ENCODE results near the gene KRTAP2-3. TPM values are rescaled to one million over a fixed set of nuclear protein-coding genes. Genes with fewer than 3 reads are reported as not detected.

KRTAP2-3 gene
- total RNA-seq, 4 donors from 2014 or later, result not detected

- H3K4me3 ChIP-seq, result no peak overlapping the region
- H3K4me1 ChIP-seq, result no peaks in the 10 kb centered on the region
- H3K27me3 ChIP-seq, result no peaks in the 10 kb centered on the region
- TF ChIP-seq, protein P1, sequence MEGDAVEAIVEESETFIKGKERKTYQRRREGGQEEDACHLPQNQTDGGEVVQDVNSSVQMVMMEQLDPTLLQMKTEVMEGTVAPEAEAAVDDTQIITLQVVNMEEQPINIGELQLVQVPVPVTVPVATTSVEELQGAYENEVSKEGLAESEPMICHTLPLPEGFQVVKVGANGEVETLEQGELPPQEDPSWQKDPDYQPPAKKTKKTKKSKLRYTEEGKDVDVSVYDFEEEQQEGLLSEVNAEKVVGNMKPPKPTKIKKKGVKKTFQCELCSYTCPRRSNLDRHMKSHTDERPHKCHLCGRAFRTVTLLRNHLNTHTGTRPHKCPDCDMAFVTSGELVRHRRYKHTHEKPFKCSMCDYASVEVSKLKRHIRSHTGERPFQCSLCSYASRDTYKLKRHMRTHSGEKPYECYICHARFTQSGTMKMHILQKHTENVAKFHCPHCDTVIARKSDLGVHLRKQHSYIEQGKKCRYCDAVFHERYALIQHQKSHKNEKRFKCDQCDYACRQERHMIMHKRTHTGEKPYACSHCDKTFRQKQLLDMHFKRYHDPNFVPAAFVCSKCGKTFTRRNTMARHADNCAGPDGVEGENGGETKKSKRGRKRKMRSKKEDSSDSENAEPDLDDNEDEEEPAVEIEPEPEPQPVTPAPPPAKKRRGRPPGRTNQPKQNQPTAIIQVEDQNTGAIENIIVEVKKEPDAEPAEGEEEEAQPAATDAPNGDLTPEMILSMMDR (IDR thresholded peaks at IDR 0.05), result no peak
- no peak for TF ChIP-seq POLR2A (IDR thresholded peaks at IDR 0.05)
- DNase-seq, result no peak
- H3K27ac ChIP-seq, result no peak overlapping the region
- H3K9me3 ChIP-seq, result no peaks in the 10 kb centered on the region
- no peaks in the 10 kb centered on the region for H3K36me3 ChIP-seq
Observed at GRCh38 chr17:41082626-41083025, 22.7 kb upstream of the KRTAP2-3 start.

GRCh38 chr17:41076788-41077187 lies 16.9 kb upstream of the KRTAP2-3 start:
- no peak for DNase-seq
- TF ChIP-seq, protein P1 (IDR thresholded peaks at IDR 0.05), result no peak
- Histone ChIP-seq H3K27ac (no peak overlapping the region), H3K4me3 (no peak overlapping the region), H3K9me3 (no peaks in the 10 kb centered on the region), H3K36me3 (no peaks in the 10 kb centered on the region), H3K27me3 (no peaks in the 10 kb centered on the region), H3K4me1 (no peaks in the 10 kb centered on the region)

GRCh38 chr17:41073676-41074075 lies 13.8 kb upstream of the KRTAP2-3 start:
- no peak overlapping the region for H3K4me3 ChIP-seq
- no peak overlapping the region for H3K27ac ChIP-seq
- no peak for DNase-seq
- no peaks in the 10 kb centered on the region for H3K4me1 ChIP-seq
- no peaks in the 10 kb centered on the region for H3K36me3 ChIP-seq
- TF ChIP-seq, protein P1 (IDR thresholded peaks at IDR 0.05), result no peak
- TF ChIP-seq POLR2A (IDR thresholded peaks at IDR 0.05), result no peak
- no peaks in the 10 kb centered on the region for H3K27me3 ChIP-seq
- no peaks in the 10 kb centered on the region for H3K9me3 ChIP-seq

- DNase-seq, result no peak
- Histone ChIP-seq H3K27ac (no peak overlapping the region), H3K4me1 (no peaks in the 10 kb centered on the region), H3K4me3 (no peak overlapping the region), H3K9me3 (no peaks in the 10 kb centered on the region), H3K36me3 (no peaks in the 10 kb centered on the region), H3K27me3 (no peaks in the 10 kb centered on the region)
- TF ChIP-seq, protein P1 (IDR thresholded peaks at IDR 0.05), result no peak
- TF ChIP-seq POLR2A (IDR thresholded peaks at IDR 0.05), result no peak
Observed at GRCh38 chr17:41071606-41072360, 11.9 kb upstream of the KRTAP2-3 start.

- Histone ChIP-seq H3K36me3 (no peaks in the 10 kb centered on the region), H3K27me3 (no peaks in the 10 kb centered on the region), H3K4me3 (no peak overlapping the region), H3K9me3 (no peaks in the 10 kb centered on the region), H3K4me1 (no peaks in the 10 kb centered on the region), H3K27ac (no peak overlapping the region)
- TF ChIP-seq, protein P1 (IDR thresholded peaks at IDR 0.05), result no peak
- no peak for TF ChIP-seq POLR2A (IDR thresholded peaks at IDR 0.05)
- DNase-seq, result no peak
Observed at GRCh38 chr17:41069031-41069430, 9.1 kb upstream of the KRTAP2-3 start.
